Epithelial cell of esophagus (primary cell): ENCODE data around the gene SNORC.

ENCODE experiments used
- DNase-seq: peaks from one replicate; pipeline ENCODE4 v3.0.0; 2010; ENCODE audit warnings: low read depth
- H3K4me3 ChIP-seq: 2 replicates; pipeline ENCODE4 v1.5.1; 2011; ENCODE audit warnings: mild to moderate bottlenecking, low read length, control low read depth
- CTCF ChIP-seq: IDR thresholded peaks from 2 replicates; pipeline ENCODE4 v1.5.1; 2011; ENCODE audit warnings: low read depth, mild to moderate bottlenecking, low read length, control low read depth, inconsistent platforms; ENCODE audit not compliant: insufficient read depth; ENCODE audit errors: missing control alignments

The SNORC gene

GRCh38 chr2:232890896-232891601 lies 21.0 kb downstream of the SNORC start:
- peak; percentile 68 for DNase-seq
- no peak for TF ChIP-seq CTCF
- peak overlapping the region; percentile 16 for H3K4me3 ChIP-seq

GRCh38 chr2:232891621-232892071 lies 21.6 kb downstream of the SNORC start:
- peak; percentile 85 for DNase-seq
- peak overlapping the region; percentile 16 for H3K4me3 ChIP-seq
- TF ChIP-seq CTCF, result no peak

- DNase-seq, result no peak
- no peak overlapping the region for H3K4me3 ChIP-seq
- no peak for TF ChIP-seq CTCF
These were observed 22.2 kb downstream of the SNORC start for GRCh38 chr2:232892221-232892620.

- no peak overlapping the region for H3K4me3 ChIP-seq
- no peak for TF ChIP-seq CTCF
- DNase-seq, result no peak
These were observed 22.8 kb downstream of the SNORC start for GRCh38 chr2:232892843-232893242.

GRCh38 chr2:232893834-232894233 lies 23.8 kb downstream of the SNORC start:
- DNase-seq, result no peak
- TF ChIP-seq CTCF, result no peak
- H3K4me3 ChIP-seq, result no peak overlapping the region

- no peak for TF ChIP-seq CTCF
- DNase-seq, result no peak
- no peak overlapping the region for H3K4me3 ChIP-seq
These were observed 24.2 kb downstream of the SNORC start for GRCh38 chr2:232894251-232894650.

GRCh38 chr2:232894746-232895145 lies 24.7 kb downstream of the SNORC start:
- no peak overlapping the region for H3K4me3 ChIP-seq
- no peak for DNase-seq
- TF ChIP-seq CTCF, result no peak
